Measurements from ENCODE around the gene PIGU.
"Not testable (repeated sequence)": the region's sequence is repeated elsewhere in the genome, so short reads cannot be mapped to it uniquely, and the experiment has no call there.

The PIGU gene

DNA sequence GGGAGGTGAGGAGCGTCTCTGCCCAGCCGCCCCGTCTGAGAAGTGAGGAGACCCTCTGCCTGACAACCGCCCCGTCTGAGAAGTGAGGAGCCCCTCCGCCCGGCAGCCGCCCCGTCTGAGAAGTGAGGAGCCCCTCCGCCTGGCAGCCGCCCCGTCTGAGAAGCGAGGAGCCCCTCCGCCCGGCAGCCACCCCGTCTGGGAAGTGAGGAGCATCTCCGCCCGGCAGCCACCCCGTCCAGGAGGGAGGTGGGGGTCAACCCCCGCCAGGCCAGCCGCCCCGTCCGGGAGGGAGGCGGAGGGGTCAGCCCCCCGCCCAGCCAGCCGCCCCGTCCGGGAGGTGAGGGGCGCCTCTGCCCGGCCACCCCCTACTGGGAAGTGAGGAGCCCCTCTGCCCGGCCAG lies 18.2 kb downstream of the PIGU start:
- not testable (repeated sequence) for DNase-seq

DNA sequence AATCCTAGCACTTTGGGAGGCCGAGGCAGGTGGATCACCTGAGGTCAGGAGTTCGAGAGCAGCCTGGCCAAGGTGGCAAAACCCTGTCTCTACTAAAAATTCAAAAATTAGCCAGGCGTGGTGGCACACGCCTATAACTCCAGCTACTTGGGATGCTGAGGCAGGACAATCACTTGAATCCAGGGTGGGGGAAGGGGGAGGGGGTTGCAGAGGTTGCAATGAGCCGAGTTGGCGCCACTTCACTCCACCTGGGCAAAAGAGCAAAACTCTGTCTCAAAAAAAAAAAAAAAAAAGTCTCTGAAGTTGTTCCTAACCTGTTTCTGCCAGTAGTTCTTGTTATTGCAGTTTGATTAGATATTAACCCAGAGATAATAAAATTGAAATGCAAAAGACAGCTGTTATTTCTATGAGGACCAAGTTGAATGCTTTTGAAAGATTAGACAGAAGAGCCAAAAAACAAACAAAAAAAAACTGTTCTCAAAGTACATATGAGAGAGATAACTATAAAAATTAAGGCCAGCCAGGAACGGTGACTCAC lies 22.6 kb downstream of the PIGU start:
- DNase-seq: no peak

DNA sequence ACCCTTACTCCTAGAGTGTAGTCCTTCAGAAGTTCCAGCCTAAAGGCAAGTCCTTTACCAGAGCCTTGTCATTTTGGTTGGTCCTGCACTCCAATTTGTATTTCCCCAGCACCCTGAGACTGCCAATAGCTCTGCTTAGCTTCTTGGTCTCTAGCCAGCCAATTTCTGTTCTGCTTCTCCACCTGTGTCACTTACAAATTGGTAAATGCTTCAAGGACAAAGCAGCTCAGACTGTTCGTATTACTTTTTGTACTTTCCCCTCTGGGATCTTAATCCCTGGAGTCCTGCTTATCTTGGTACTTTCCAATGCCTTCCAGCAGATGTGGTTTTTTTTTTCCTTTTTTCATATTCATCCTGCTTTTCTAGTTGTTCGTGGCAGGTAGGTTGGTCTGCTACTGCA lies 25.7 kb downstream of the PIGU start:
- DNase-seq: no peak

DNA sequence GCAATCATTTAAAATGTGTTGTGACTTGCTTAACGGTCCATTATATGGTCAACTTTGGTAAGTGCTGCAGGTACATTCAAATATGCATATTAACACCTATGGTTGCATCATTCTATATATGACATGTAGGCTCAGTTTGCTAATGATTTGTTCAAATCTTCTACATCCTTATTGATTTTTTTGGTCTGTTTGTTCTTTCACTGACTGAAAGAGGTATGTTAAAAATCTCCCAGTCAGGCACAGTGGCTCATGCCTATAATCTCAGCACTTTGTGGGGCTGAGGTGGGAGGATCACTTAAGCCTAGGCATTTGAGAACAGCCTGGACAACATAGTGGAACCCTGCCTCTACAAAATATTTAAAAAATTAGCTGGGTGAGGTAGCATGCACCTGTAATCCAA lies 29.2 kb downstream of the PIGU start:
- DNase-seq: no peak

DNA sequence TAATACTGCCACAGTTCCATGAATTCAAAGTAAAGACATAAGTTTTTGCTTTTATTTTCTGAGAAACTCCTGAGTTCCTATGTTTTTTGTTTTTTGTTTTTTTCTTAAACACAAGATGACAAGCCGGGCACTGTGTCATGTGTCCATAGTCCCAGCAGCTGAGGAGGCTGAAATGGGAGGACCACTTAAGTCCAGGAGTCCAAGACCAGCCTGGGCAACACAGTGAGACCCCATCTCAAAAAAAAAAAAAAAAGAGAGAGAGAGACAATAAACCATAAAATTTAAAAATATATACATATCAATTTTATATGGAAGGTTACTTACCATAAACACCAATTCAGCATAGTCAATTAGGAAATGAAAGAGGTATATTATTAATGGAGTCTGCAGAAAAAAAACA lies 31.9 kb downstream of the PIGU start:
- DNase-seq: no peak

DNA sequence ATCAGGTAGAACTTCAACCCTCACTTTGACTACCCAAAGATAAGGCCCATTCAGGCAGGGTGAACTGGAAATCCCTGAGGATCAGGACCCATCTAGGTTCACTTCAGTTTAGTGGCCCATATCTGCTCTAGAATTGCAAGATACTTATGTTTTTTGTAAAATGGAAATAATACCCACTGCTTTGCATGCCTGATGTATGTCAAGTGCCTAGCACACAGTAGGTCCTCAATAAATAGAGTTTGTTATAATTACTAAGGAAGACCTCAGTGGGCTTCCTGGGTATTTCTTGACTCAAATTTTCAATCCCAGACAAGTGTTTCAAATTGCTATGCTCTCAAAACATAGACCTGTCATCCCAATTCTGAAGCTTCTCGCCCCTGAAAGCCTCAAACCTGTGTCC lies 32.5 kb downstream of the PIGU start:
- DNase-seq: no peak

DNA sequence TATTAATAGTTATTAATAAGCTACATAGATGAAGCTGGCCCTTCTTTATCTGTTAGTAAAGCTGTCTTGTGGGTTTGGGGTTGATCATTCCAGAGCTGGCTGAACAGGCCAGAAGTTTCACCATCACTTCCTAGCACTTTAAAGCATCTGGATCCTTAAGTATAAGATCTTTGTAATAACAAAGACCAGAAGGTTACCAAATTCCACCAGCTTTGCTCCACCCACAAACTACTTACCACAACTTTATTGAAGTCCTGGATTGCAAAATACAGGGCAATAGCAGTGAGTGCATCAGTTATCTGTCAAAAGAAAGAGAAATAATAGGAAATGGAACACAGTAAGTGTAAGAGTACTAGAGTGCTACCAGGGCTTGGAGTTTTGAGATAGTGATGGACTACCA lies 33.0 kb downstream of the PIGU start:
- DNase-seq: no peak

DNA sequence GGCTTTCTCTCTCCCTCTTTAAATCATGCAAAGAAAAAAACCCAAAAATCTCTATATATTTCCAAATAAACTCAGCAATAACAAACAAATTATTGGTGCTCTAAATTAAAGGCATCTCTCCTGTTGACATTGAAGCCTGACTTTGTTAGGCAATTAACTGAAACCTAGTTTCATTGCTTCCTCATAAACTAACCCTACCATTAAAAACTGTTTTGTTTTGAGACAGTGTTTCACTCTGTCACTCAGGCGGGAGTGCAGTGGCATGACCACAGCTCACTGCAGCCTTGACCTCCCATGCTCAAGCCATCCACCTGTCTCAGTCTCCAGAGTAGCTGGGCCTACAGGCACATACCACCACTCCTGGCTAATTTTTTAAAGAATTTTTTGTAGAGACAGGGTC lies 34.9 kb downstream of the PIGU start:
- DNase-seq: no peak

DNA sequence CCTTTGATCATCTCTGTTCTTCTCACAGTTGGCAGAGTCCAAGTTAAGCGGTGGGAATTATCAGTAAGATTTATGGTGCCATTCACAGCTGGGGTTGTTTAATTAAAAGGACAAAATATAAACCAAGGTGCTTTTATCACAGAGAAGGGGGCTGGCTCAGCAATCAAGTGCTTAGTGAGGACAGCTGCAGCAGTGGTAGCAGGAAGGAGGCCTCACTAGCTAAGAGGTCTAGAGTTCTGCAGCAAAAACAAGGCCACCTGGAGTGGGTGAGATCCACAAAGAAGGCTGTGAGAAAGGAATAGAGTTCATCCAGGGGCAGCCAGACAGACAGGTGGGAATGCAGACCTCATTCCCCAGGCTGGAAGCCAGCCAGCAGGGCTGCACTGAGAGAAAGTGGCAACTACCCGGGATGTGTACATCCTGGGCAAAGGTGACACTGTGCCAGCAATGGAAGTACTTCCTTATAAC lies 37.1 kb downstream of the PIGU start:
- no peak for DNase-seq

DNA sequence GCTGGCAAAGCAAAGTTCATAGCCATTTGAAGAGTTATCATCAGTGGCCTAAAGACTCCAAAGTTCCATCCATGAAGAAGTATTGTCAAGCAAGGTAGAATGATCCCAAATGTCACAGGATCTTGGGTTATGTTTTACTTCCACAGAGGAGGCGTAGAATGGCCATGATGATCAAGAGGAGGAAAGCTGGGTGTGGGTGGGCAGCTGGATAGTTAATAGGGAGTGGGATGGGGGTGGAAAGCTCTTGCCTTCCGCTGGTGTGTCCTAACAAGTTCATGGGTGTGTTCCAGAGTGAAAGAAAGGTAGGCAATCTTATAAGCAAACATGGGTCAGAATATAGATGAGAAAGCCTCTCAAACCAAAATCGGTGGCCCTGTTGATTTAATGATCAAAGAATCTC lies 38.4 kb downstream of the PIGU start:
- no peak for DNase-seq

DNA sequence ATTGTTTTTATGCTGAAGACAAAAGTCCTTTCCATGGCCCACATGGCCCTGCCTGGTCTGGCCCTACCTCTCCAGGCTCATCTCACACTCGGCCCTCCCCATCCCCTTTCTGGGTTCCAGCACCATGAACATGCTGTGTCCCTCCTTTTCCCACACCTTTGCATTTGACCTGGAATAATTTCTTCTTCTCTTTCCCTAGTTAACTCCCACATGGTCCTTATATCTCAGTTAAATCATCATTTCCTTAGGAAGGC lies 38.9 kb downstream of the PIGU start:
- DNase-seq: no peak

DNA sequence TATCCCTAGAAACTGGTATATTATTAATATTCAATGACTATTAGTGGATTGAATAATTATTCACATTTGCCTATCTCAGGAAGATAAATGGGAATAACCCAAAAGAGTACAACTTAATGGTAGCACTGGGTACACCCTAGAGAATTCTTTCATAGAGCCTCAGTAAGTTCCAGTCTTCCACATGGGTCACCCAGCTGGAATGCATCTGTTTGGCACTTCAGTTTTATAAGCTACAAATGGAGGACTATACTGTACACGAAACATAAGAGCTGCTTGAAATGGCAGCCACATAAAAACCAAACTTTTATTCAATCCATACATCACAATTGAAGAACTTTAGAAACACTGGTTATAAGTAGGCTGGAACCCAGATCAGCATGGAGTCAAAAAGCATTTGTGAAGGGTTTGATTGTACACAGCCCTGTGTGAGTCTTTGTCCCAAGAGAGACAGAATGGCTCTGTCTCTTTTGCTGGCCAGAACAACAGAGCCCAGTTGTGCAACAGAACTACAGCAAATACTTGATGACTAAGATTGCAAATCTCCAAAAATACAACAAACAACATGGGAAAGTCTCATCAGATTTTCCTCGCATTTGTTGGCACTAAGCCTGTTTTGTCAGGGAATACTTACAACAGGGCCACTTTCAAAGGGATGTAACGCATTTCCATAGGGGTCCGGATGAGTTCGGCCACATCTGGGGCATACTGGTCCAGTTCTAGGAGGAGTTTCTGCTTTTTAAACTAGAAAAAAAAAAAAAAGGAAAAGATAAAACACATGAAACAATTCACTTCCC lies 39.5 kb downstream of the PIGU start:
- no peak for DNase-seq

DNA sequence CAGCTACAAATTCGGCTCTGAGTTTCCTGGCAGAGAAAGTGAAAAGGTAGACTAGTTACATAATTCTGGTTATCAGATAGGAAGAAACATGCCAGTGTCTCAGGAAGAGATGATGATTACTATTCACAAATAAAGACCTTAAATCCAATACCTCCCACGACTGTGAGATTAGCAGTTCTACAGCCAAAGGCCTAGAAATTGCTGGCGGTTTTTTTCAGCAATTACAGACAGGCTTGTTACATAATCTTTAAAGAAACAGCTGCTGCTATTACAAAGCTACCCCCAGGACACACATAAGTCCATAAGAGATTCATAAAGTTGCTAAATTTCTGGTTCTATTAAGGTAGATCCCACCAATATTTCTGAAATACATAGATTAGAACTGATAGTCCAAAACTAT lies 40.2 kb downstream of the PIGU start:
- no peak for DNase-seq

DNA sequence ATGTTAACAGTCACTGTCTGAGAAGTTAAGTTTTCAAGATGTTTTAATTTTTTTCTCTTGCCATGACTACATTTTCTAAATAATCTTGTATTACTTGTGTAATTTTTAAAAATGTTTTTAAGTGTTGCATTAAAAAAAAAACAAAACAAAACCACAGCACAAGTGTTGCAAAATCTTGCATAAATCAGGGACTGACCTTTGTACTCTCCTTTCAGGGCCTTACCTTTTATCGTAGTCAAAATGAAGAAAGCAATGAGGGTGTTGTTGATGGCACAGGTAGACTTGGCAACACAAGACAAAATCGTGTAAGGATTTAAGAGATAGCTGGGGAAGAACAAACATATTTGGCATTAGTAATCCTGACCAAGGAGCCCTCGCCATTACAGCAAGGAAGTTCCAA lies 42.5 kb downstream of the PIGU start:
- DNase-seq: no peak

DNA sequence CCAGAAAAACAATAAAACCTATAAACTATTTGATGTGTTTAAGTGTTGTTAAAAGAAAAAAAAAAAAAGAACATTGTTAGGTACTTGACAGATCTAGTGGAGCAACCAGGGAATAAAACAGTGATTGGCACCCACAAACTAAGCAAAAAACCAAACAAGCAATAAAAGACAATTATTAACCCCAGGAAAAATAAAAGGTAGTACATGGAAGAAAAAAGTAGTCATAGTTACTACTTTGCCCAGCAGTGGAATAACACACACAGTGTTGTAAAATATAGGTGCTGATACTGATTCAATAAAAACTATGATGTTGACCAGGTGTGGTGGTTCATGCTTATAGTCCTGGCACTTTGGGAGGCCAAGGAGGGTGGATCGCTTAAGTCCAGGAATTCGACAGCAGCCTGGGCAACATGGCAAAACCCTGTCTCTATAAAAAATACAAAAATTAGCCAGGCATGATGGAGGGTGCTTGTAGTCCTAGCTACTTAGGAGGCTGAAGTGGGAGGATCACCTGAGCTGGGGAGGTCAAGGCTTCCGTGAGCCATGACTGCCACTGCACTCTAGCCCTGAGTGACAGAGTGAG lies 43.9 kb downstream of the PIGU start:
- no peak for DNase-seq

DNA sequence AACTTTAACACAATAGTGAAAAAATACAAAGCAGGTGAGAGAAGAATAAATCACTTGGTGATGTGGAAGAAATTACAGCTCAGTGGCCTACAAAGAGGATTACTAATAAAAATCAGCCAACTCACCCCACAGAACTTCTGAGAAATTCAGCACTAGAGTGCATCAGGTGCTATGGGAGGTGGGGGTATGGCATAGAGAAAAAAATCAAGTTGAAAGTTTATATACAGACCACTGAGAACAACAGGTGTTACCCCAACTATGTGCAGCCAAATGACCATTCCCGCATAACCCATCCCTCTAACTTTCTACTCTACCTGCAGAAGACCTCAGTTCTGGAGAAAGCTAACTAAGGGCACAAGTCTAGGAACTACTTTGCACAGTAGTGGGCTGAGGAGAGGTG lies 47.0 kb downstream of the PIGU start:
- DNase-seq: no peak

DNA sequence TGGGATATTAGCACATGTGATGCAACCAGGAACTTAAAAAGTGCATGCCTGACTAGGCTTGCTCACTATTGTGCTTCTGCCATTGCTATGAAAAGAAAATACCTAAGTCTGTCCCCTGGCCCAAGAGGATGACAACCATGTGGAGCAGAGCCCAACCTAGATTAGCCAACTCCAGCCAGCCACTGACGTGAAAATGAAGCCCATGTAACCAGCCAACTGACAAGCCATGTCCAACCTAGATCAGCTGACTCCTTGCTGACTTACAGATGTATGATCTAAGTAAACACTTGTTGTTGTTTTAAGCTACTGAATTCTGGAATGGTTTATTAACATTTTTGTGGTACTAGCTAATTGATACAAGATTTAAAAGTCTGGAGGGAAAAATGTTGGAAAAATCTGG lies 47.5 kb downstream of the PIGU start:
- no peak for DNase-seq

DNA sequence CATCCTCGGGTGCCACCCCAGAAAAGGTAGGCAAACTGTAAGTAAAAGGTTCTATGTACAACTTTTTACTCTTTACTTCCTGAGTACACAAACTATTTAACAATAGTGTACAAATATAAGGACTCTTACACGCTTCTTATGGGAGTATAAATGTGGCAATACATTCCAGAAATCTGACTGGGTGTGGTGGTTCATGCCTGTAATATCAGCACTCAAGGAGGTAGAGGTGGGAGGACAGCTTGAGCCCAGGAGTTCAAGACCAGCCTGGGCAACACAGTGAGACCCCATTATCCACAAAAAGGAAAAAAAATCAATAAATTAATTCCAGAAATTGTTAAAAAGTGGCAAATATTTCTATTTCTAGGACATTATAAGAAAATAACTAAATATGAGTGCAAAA lies 48.9 kb downstream of the PIGU start:
- no peak for DNase-seq

DNA sequence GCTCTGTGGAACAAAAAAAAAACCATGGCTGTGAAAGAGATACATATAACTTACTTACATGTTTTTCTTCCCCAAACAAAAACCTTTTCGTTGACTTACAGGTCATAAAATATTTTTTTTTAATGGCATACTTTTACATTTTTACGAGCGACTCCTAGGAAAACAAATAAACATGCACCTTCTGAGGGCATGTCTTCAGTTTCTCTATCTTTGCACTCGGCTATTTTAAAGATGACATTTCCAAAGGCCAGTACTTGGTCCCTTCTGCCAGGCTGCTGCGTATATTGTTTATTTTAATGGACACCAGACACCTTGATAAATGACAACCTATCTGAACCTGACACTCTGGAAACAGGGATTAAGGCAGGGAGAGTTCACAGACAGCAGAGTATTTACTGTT lies 49.4 kb downstream of the PIGU start:
- DNase-seq: no peak

DNA sequence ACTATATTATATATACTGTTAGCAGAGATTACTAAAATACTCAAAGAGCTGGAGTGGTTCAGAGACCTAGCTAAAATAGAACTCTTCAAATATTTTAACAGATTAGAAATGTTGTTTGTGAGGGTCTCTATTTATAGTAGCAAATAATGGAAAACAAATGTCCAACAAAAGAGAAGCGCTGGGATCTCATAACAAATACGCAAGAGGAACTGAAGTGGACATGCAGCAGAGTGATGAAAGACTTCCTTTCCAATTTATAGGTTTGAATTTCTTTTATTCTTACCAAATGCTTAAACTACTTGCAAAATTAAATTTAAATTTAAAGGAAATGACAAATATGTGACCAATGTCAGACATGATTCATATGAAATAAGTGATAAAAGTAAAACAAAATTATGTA lies 49.9 kb downstream of the PIGU start:
- no peak for DNase-seq

DNA sequence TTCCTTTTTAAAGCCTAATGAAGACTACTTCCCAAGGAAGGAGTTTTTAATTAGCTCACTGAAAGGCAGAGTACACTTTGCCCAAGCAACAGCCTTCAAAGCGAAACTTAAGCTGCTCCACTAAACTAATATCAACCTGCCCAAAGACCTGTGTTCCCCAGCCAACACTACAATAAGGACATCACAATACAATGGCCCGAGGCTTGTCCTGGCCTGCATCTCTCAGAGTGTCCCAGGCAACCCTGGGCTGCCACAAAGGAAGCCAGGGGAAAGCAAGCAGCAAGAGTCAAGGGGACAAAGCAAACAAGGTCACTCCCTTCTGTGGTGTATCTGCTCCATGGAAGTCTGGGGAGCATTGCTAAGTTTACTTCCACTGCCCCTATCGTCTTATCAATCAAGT lies 52.3 kb downstream of the PIGU start:
- no peak for DNase-seq

DNA sequence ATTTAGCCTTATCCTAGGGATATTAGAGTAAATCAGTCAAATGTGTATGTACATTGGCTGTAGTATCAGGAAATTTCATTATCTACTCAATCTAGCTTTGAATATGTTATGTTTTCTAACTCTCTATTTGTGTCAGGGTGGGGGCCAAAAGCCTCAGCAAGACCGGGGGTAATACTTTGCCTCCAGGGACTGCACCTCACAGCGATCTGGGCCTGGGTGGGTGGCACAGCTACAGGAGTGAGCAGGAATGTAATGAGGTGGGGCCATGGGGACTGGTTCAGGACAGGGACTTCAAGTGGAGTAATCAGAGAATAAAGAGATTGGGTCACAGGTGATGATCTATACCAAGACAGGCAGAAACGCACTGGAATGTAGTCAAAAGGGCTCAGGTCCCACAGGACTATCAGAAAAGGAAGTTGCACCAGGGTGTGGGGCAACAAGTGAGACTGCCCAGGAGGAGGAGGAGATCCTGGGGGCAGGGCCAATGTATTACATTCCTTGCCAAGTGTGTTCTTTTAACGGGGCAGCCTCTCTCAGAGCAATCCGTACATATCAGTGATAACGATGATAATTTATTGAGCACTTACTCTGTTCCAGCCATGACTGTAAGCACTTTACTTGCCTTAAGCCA lies 54.0 kb downstream of the PIGU start:
- DNase-seq: no peak

DNA sequence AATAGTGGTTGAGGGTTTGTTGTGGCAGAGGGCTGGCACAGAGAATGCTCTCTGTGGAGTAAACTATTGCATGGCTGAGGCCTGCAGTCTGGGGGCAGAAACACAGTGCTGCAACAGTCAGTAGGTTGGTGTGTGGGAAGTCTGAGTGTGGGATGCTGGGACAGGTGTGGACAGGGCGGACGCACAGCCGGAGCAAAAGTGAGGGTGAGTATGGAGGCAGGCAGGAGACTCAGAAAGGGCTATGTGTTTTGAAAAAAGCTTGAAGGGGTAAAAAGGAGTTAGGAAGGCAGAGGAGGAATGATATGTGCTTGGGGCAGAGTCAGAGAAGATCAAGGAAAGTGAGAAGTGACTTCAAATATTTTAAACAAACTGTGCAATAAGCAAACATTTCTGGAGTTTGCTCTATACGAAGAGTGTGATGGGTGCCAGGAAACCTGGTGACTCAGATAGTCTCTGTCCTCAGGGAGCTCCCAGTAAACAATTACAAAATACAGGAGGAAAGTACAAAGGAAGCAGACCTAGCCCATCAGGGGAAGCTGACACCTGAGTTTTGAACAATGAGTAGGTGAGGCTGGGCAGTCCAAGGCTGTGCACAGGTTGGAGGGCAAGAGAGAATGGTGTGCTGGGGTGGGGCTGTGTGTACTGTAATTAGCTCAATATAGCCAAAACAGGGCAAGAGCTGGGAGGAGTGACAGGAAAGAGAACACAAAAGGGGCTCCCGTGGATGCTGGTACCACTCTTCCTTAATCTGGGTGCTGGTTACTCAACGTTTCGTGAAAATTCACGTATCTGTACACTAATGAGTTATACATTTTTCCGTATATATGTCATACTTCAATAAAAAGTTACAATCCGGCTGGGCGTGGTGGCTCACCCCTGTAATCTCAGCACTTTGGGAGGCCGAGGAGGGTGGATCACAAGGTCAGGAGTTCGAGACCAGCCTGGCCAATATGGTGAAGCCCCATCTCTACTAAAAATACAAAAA lies 55.2 kb downstream of the PIGU start:
- DNase-seq: no peak

DNA sequence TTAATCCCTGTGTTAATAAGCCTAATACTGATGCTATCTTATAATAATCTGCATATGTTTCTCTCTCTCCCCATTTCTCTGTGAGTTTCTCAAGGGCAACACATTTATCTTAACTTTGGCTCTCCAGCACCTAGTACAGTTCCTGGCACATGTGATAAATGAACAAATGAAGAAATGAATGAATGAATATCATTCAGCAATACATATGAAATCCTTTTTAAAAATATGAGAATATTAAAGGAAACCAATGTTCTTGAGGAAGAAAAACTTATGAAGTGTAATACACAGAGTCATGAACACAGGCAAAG lies 55.9 kb downstream of the PIGU start:
- no peak for DNase-seq

Measured in activated CD4-positive, alpha-beta T cell treated with anti-CD3 and anti-CD28 coated beads for 1 hour (primary cell).